ENCODE results near the gene OR52B4. TPM values are rescaled to one million over a fixed set of nuclear protein-coding genes. Genes with fewer than 3 reads are reported as not detected.

The OR52B4 gene
- not detected in 2 replicates for total RNA-seq

GRCh38 chr11:4368286-4368685, at the start of gene OR52B4:
TSS of gene OR52B4 (minus strand) at chr11:4368386. CDS start at chr11:4368295, 91 bp downstream.

GRCh38 chr11:4393209-4393857, 25.1 kb upstream of the OR52B4 start, which contains the start of gene TRIM21:
TSS of gene TRIM21 (minus strand) at chr11:4393702. CDS start at chr11:4390409, 3,293 bp downstream.

Other genes starting within 250 kb of the OR52B4 start
- gene TRIM21, start 25.3 kb upstream of the OR52B4 start, total RNA-seq: 10.2 and 13.8 TPM in 2 replicates
- not detected in 2 replicates for gene OR52K2, start 80.9 kb upstream of the OR52B4 start, total RNA-seq
- not detected in 2 replicates for gene OR52K1, start 114.3 kb upstream of the OR52B4 start, total RNA-seq
- not detected in 2 replicates for gene OR52M1, start 176.8 kb upstream of the OR52B4 start, total RNA-seq
- gene OR52I2, start 213.4 kb upstream of the OR52B4 start, total RNA-seq: not detected in 2 replicates
- gene OR52I1, start 225.7 kb upstream of the OR52B4 start, total RNA-seq: not detected in 2 replicates
- 4.1 and 6.7 TPM in 2 replicates for gene TRIM68, start 239.8 kb upstream of the OR52B4 start, total RNA-seq

Measured in airway epithelial cell (primary cell).